Measurements from ENCODE around the gene MTUS2.

MTUS2 gene

GRCh38 chr13:29104461-29104860 lies 284.3 kb downstream of the MTUS2 start:
- no peaks in the 10 kb centered on the region for H3K4me1 Mint-ChIP-seq
- no peak overlapping the region for H3K27ac Mint-ChIP-seq
- peaks cover 5 to 11% of the 10 kb centered on the region in 2 donors for H3K27me3 Mint-ChIP-seq
- no peaks in the 10 kb centered on the region for H3K36me3 Mint-ChIP-seq
- H3K9me3 Mint-ChIP-seq = no peaks in the 10 kb centered on the region
- no peak for DNase-seq
- H3K4me3 Mint-ChIP-seq = no peak overlapping the region
- ATAC-seq (replicated peaks) = no peak

GRCh38 chr13:29105779-29106178 lies 285.6 kb downstream of the MTUS2 start:
- no peak overlapping the region for H3K27ac Mint-ChIP-seq
- DNase-seq (no peak), ATAC-seq (replicated peaks) (no peak)
- H3K4me3 Mint-ChIP-seq = no peak overlapping the region
- no peaks in the 10 kb centered on the region for H3K4me1 Mint-ChIP-seq
- peaks cover 3 to 9% of the 10 kb centered on the region in 2 donors for H3K27me3 Mint-ChIP-seq
- no peaks in the 10 kb centered on the region for H3K9me3 Mint-ChIP-seq
- H3K36me3 Mint-ChIP-seq = no peaks in the 10 kb centered on the region

GRCh38 chr13:29106651-29107050 lies 286.5 kb downstream of the MTUS2 start:
- no peaks in the 10 kb centered on the region for H3K4me1 Mint-ChIP-seq

GRCh38 chr13:29108068-29108786 lies 288.1 kb downstream of the MTUS2 start:
- H3K27me3 Mint-ChIP-seq = peaks cover 9 to 18% of the 10 kb centered on the region in 2 donors
- H3K4me3 Mint-ChIP-seq = no peak overlapping the region
- H3K9me3 Mint-ChIP-seq = no peaks in the 10 kb centered on the region
- no peaks in the 10 kb centered on the region for H3K36me3 Mint-ChIP-seq
- no peaks in the 10 kb centered on the region for H3K4me1 Mint-ChIP-seq
- H3K27ac Mint-ChIP-seq = no peak overlapping the region
- DNase-seq = no peak
- no peak for ATAC-seq (replicated peaks)

More at GRCh38 chr13:29106651-29107050, 286.5 kb downstream of the MTUS2 start:
- peak in 1 of 2 donors; percentile 16 for ATAC-seq (replicated peaks)
- Mint-ChIP-seq H3K9me3 (no peaks in the 10 kb centered on the region), H3K27ac (no peak overlapping the region), H3K27me3 (peaks cover 3 to 9% of the 10 kb centered on the region in 2 donors), H3K36me3 (no peaks in the 10 kb centered on the region), H3K4me3 (no peak overlapping the region)
- no peak for DNase-seq

- no peaks in the 10 kb centered on the region for H3K4me1 Mint-ChIP-seq
- peaks cover 9 to 18% of the 10 kb centered on the region in 2 donors for H3K27me3 Mint-ChIP-seq
- H3K27ac Mint-ChIP-seq = no peak overlapping the region
- DNase-seq (no peak), ATAC-seq (replicated peaks) (no peak)
- no peaks in the 10 kb centered on the region for H3K9me3 Mint-ChIP-seq
- H3K4me3 Mint-ChIP-seq = no peak overlapping the region
- H3K36me3 Mint-ChIP-seq = no peaks in the 10 kb centered on the region
These were observed 289.8 kb downstream of the MTUS2 start for GRCh38 chr13:29109987-29110386.

- no peaks in the 10 kb centered on the region for H3K9me3 Mint-ChIP-seq
- H3K27me3 Mint-ChIP-seq = peaks cover 9 to 17% of the 10 kb centered on the region in 2 donors
- H3K4me3 Mint-ChIP-seq = no peak overlapping the region
- no peaks in the 10 kb centered on the region for H3K36me3 Mint-ChIP-seq
- DNase-seq = no peak
- H3K4me1 Mint-ChIP-seq = no peaks in the 10 kb centered on the region
- H3K27ac Mint-ChIP-seq = no peak overlapping the region
- no peak for ATAC-seq (replicated peaks)
These were observed 291.3 kb downstream of the MTUS2 start for GRCh38 chr13:29111446-29111845.

- DNase-seq = no peak
- Mint-ChIP-seq H3K9me3 (no peaks in the 10 kb centered on the region), H3K27ac (no peak overlapping the region), H3K4me1 (no peaks in the 10 kb centered on the region), H3K4me3 (no peak overlapping the region), H3K27me3 (peaks cover 21 to 27% of the 10 kb centered on the region in 2 donors), H3K36me3 (no peaks in the 10 kb centered on the region)
- no peak for ATAC-seq (replicated peaks)
These were observed 295.7 kb downstream of the MTUS2 start for GRCh38 chr13:29115842-29116241.

- DNase-seq (no peak), ATAC-seq (replicated peaks) (no peak)
- H3K4me1 Mint-ChIP-seq = no peaks in the 10 kb centered on the region
- no peaks in the 10 kb centered on the region for H3K9me3 Mint-ChIP-seq
- no peaks in the 10 kb centered on the region for H3K36me3 Mint-ChIP-seq
- no peak overlapping the region for H3K4me3 Mint-ChIP-seq
- no peak overlapping the region for H3K27ac Mint-ChIP-seq
- H3K27me3 Mint-ChIP-seq = peaks cover 16 to 25% of the 10 kb centered on the region in 2 donors
These were observed 297.5 kb downstream of the MTUS2 start for GRCh38 chr13:29117663-29118062.

- no peaks in the 10 kb centered on the region for H3K9me3 Mint-ChIP-seq
- no peak for ATAC-seq (replicated peaks)
- no peak overlapping the region for H3K27ac Mint-ChIP-seq
- DNase-seq = no peak
- no peak overlapping the region for H3K4me3 Mint-ChIP-seq
- no peaks in the 10 kb centered on the region for H3K4me1 Mint-ChIP-seq
- no peaks in the 10 kb centered on the region for H3K36me3 Mint-ChIP-seq
- peaks cover 16 to 28% of the 10 kb centered on the region in 2 donors for H3K27me3 Mint-ChIP-seq
These were observed 298.3 kb downstream of the MTUS2 start for GRCh38 chr13:29118471-29118870.

GRCh38 chr13:29125191-29125933 lies 305.2 kb downstream of the MTUS2 start:
- Mint-ChIP-seq H3K9me3 (peaks cover 2 to 9% of the 10 kb centered on the region in 2 donors), H3K27ac (no peak overlapping the region), H3K36me3 (no peaks in the 10 kb centered on the region), H3K4me1 (peaks cover 17 to 18% of the 10 kb centered on the region in 2 donors), H3K4me3 (no peak overlapping the region), H3K27me3 (peaks cover 0 to 39% of the 10 kb centered on the region in 2 donors)
- ATAC-seq (replicated peaks) = peak; percentile 78
- DNase-seq = no peak

- ATAC-seq (replicated peaks) = peak; percentile 94 to 95
- Mint-ChIP-seq H3K4me3 (peak overlapping the region; percentile 7 to 24), H3K27ac (peak overlapping the region; percentile 1)
These were observed 305.8 kb downstream of the MTUS2 start for GRCh38 chr13:29125934-29126424.

GRCh38 chr13:29129616-29130015 lies 309.5 kb downstream of the MTUS2 start:
- DNase-seq = peak; percentile 13
- Mint-ChIP-seq H3K9me3 (peaks cover 3 to 9% of the 10 kb centered on the region in 2 donors), H3K27ac (no peak overlapping the region), H3K4me3 (no peak overlapping the region), H3K4me1 (peaks cover 17 to 18% of the 10 kb centered on the region in 2 donors), H3K27me3 (peaks cover 5 to 21% of the 10 kb centered on the region in 2 donors), H3K36me3 (no peaks in the 10 kb centered on the region)
- ATAC-seq (replicated peaks) = peak; percentile 41 to 47

More at GRCh38 chr13:29125934-29126424, 305.8 kb downstream of the MTUS2 start:
- Mint-ChIP-seq H3K36me3 (no peaks in the 10 kb centered on the region), H3K4me1 (peaks cover 17 to 18% of the 10 kb centered on the region in 2 donors), H3K27me3 (peaks cover 0 to 39% of the 10 kb centered on the region in 2 donors), H3K9me3 (peaks cover 3 to 9% of the 10 kb centered on the region in 2 donors)
- DNase-seq = peak; percentile 37

GRCh38 chr13:29131159-29131558 lies 311.0 kb downstream of the MTUS2 start:
- ATAC-seq (replicated peaks) = no peak
- no peak for DNase-seq
- H3K36me3 Mint-ChIP-seq = no peaks in the 10 kb centered on the region
- H3K9me3 Mint-ChIP-seq = peaks cover 3 to 9% of the 10 kb centered on the region in 2 donors
- H3K4me1 Mint-ChIP-seq = peaks cover 10 to 12% of the 10 kb centered on the region in 2 donors
- H3K27ac Mint-ChIP-seq = no peak overlapping the region
- no peak overlapping the region for H3K4me3 Mint-ChIP-seq
- H3K27me3 Mint-ChIP-seq = peaks cover 10 to 18% of the 10 kb centered on the region in 2 donors

GRCh38 chr13:29131881-29132668 lies 311.9 kb downstream of the MTUS2 start:
- peaks cover 10 to 14% of the 10 kb centered on the region in 2 donors for H3K27me3 Mint-ChIP-seq
- no peaks in the 10 kb centered on the region for H3K36me3 Mint-ChIP-seq
- no peak overlapping the region for H3K4me3 Mint-ChIP-seq
- ATAC-seq (replicated peaks) (peak in 1 of 2 donors; percentile 15), DNase-seq (no peak)
- no peak overlapping the region for H3K27ac Mint-ChIP-seq
- peaks cover 3 to 7% of the 10 kb centered on the region in 2 donors for H3K4me1 Mint-ChIP-seq
- peaks cover 4 to 7% of the 10 kb centered on the region in 2 donors for H3K9me3 Mint-ChIP-seq
